Kidney tubule cell (primary cell): ENCODE measurements around the gene MEI4.
"Not testable (repeated sequence)": the region's sequence is repeated elsewhere in the genome, so short reads cannot be mapped to it uniquely, and the experiment has no call there.

Source experiments
- DNase-seq: peaks from one replicate; pipeline ENCODE4 v3.0.0-alpha.2; 2018; ENCODE audit warnings: low spot score

The MEI4 gene

DNA sequence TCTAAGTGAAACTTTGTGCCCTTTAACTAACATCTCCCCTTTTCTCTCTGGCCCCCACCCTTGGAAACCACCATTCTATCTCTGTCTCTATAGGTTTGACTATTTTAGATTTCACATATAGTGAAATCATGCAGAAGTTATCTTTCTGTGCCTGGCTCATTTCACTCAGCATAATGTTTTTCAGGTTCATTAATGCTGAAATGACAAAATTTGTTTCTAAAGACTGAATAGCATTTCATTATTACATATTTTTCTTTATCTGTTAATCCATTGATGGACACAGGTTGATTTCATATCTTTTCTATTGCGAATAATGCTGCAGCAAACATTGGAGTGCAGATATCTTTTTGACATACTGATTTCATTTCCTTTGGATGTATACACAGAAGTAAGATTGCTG, 30.7 kb downstream of the MEI4 start:
- no peak for DNase-seq

- no peak for DNase-seq
Observed at GRCh38 chr6:77686931-77687330, 34.1 kb downstream of the MEI4 start.

GRCh38 chr6:77688649-77689048, 35.8 kb downstream of the MEI4 start:
- no peak for DNase-seq

DNA sequence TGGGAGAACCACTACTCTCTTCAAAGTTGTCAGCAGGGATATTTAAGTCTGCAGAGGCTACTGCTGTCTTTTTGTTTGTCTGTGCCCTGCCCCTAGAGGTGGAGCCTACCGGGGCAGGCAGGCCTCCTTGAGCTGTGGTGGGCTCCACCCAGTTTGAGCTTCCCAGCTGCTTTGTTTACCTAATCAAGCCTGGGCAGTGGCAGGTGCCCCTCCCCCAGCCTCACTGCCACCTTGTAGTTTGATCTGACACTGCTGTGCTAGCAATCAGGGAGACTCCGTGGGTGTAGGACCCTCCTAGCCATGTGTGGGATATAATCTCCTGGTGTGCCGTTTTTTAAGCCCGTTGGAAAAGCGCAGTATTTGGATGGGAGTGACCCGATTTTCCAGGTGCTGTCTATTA, 47.3 kb downstream of the MEI4 start:
- DNase-seq = not testable (repeated sequence)

DNA sequence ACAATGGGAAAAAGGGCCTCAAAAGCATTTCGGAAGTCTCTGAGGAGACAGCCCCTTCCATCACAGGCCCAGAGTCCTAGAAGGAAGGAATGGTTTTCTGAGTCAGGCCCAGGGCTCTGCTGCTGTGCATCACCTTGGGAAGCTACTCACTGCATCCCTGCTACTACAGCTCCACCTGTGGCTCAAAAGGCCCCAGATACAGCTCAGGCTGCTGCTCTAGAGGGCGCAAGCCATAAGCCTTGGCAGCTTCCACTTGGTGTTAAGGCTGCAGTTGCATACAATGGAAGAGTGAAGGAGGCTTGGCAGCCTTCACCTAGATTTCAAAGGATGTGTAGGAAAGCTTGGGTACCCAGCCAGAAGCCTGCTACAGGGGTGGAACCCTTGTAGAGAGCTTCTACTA, 54.8 kb downstream of the MEI4 start:
- no peak for DNase-seq

DNA sequence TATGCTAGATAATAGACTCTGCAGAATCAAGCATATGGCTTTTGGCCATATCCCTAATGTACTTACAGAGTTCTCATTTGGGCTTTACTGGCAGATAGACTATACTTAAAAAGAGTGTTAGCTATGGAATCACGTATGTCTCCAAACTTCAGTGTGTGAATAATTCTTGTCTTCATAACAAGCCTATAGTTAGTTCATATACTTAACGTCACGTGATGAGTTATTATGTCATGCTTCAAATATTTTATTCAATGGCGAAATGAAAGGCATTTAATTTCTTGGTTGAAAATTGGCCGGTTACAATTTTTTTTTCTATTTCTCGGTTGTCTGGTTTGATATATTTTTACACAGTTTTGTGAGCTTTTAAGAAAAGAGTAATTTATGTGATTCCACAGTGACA, 62.7 kb downstream of the MEI4 start:
- no peak for DNase-seq

DNA sequence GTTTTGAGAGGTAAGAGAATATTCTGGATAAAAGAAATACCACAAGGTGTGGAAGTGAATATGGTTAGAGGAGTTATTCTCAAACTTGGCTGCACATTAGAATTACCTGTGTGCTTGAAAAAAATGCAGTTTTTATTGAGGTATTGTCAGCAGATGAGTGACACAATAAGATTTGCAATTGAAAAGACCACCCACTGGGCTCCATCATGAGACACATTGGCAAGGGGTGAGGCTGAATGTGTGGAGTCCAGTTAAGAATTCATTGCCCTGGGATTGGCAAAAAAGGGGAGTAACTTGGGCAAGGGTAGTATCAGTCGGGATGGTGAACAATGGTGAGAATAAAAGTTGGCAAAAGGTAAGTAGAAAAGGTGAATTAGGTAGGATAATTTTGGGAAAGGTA, 63.5 kb downstream of the MEI4 start:
- no peak for DNase-seq

DNA sequence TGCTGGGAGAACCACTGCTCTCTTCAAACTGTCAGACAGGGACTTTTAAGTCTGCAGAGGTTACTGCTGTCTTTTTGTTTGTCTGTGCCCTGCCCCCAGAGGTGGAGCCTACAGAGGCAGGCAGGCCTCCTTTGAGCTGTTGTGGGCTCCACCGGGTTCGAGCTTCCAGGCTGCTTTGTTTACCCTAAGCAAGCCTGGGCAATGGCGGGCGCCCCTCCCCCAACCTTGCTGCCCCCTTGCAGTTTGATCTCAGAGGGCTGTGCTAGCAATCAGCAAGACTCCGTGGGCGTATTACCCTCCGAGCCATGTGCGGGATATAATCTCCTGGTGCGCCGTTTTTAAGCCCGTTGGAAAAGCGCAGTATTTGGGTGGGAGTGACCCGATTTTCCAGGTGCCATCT, 83.2 kb downstream of the MEI4 start:
- DNase-seq = not testable (repeated sequence)

DNA sequence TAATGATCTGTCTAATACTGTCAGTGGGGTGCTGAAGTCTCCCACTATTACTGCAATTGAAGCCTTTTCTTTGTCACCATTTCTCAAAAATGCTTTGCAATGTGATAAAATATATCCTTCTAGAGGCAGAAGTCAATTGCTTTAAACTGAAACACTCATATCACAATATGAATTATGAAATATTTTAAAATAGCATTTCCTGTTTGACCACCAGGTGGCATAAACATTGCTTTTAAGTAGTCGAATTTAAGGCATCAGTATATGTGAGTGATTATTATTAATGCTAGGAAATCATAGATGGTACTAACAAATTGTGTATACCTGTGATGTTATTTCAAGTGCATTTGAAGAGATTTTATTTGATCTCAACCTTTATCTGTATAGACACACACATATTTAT, 87.5 kb downstream of the MEI4 start:
- DNase-seq = peak; percentile 10

GRCh38 chr6:77752156-77752555, 99.3 kb downstream of the MEI4 start:
- DNase-seq = not testable (repeated sequence)

GRCh38 chr6:77762386-77762785, 109.5 kb downstream of the MEI4 start:
- DNase-seq = no peak

- no peak for DNase-seq
Observed at GRCh38 chr6:77763124-77763523, 110.3 kb downstream of the MEI4 start.

DNA sequence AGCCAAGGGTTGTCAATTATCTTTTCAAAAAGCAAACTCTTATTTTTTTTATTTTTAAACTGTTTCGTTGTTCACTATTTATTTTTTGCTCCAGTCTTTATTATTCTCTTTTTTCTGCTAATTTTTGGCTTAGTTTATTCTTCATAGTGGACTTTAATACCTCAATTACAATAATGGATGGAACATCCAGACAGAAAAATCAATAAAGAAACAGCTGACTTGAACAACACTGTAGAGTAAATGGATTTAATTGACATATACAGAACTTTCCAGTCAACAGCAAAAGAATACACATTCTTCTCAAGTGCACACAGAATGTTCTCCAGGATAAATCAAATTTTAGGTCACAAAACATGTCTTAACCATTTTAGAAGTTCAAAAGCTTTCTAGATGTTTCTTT, 111.5 kb downstream of the MEI4 start:
- DNase-seq = no peak

- no peak for DNase-seq
Observed at GRCh38 chr6:77773157-77773822, 120.5 kb downstream of the MEI4 start.

DNA sequence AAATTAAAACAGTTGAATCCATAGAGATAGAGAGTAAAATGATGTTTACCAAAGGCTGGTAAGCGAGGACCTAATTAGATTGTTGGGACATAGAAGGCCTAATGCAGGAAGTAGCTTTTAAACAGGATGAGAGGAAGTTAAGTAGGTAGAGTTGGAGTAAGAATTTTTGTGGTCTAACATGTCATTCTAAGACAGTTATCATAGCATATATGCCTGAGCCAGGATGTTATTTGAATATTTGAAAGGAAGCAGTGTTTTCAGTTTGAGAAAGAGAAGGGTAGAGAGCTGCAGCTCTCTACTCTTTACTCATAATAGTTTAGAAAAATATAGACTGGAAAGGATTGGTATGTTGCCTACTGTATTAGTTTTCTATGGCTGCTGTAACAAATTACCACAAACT, 121.6 kb downstream of the MEI4 start:
- DNase-seq = no peak

DNA sequence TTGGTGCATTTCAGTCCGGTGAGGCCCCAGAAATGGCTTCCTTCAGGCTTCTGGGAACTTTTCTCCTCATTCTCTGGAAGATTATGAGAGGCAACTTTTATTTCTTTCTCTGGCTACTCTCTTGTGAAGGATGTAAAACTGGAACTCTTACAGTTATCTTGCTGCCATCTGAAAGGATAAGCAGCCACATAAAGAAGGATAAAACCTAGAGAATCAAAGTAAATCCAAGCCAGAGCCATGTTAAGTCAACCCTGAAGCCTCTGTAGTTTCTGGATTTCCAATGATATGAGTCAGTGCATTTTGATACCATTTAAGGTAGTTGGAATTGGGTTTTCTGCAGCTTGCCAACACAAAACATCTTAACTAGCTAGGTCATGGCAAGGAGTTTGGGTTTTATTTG, 123.6 kb downstream of the MEI4 start:
- no peak for DNase-seq

DNA sequence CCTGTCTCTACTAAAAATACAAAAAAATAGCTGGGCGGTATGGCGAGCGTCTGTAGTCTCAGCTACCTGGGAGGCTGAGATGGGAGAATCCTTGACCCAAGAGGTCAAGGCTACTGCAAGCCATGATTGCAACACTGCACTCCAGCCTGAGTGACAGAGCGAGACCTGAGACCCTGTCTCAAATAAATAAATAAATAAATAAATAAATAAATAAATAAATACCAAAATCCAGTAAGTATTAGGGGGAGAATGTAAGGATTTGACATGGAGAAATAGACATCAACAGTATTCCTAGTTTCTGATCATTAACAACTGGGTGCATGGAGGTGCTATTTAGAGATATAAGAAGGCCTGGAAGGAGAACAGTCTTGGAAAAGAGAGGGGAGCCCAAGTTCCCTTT, 125.7 kb downstream of the MEI4 start:
- no peak for DNase-seq

DNA sequence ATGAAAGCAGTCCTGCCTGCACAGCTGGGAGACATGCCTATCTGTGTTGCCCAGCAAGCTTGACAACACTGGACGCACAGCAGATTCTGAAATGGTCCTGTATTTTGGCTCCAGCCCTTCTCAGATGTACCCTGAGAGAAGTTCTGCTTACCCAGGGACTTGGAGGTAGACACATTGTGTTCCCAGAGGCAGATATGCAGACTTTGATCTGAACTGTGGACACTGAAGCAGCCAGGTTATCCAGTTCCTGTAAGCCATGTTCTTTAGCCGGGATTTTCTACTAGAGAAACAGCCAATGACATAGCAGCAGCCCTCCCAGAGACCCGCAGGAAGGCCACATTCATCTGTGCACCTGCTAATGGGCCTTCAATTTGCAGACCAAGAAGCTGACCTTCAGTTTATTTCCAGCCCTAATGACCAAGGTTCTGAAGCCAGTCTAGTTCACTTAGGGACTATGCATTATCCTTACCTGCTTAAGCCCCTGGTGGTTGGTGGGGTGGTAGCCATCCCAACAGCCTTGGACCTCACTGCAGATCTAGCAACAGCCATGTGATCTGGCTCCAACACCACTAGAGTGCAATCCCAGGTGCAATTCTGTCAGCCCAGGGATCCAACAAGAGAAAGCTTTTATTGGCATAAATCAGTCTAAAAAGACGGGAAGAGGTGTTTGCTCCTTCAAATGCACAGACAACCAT, 134.2 kb downstream of the MEI4 start:
- no peak for DNase-seq

DNA sequence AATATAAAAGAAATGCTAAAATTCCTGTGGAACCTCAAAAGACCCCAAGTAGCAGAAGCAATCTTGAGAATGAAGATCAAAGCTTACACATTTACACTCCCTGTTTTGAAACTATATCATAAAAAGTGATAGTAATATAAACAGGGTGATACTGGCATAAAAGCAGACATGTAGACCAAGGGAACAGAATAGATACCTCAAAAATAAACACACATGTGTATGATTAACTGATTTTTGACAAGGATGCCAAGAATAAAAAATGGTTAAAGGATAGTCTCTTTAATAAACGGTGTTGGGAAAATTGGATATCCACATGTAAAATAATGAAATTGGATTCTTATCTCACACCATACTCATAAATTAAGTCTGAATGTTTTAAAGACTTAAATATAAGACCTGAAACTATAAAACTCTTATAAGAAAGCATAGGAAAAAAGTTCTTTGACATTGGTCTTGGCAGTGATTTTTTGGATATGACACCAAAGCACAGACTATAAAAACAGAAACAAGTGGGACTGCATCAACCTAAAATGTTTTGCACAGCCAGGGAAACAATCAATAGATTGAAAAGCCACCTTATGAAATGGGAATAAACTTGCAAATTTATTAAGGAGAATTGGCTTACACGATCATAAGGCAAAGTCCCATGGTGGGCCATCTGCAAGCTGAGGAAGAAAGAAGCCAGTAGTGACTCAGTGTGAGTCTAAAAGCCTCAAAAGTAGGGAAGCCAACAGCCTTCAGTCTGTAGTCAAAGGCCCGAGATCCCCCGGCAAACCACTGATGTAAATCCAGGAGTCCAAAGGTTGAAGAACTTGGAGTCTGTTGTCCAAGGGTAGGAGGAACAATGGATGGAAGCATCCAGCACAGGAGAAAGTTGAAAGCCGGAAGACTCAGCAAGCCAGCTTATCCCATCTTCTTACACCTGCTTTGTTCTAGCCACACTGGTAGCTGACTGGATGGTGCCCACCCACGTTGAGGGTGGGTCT, 144.3 kb downstream of the MEI4 start:
- DNase-seq = no peak

- DNase-seq = no peak
Observed at GRCh38 chr6:77812304-77812703, 159.5 kb downstream of the MEI4 start.

DNA sequence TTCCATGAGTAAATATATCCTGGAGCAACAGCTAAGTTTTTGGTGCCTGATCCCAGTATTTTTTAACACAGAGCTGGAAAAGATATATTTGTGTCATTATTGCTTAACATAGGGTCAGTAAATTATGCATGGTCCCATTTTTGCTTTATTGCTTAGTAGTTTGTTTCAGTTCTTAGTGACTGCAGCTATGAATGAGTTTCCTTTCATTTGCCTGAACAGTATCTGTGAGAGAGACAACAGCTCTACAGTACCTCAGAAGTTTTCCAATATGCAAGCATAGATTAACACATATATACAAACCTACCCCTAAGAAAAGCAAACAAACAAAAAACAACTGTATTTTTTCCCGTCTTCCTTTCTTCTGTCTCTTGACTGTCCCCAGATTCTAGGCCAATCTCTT, 160.3 kb downstream of the MEI4 start:
- no peak for DNase-seq

- no peak for DNase-seq
Observed at GRCh38 chr6:77814119-77814518, 161.3 kb downstream of the MEI4 start.

DNA sequence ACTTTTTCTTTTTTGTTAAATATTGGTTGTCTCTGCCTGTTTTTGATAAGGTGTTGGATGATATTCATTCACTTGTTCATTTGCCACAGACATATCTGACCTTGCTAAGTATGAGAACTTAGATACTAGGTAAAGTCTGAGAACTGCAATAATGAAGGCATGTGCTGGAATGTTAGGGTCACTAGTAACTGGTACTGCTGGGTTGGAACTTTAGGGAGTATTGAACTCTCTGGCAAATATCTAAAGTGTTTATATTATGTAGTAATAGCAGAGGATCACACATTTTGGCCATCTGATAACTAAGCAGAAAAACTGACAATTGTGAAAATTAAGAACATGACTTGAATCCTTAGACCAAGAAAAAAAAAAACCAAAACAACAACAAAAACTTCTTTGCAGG, 162.7 kb downstream of the MEI4 start:
- no peak for DNase-seq
